ENCODE measurements around the gene AOPEP. TPM values are rescaled to one million over a fixed set of nuclear protein-coding genes. Genes with fewer than 3 reads are reported as not detected.
A peak's percentile ranks its signal among the peaks of the same experiment; 100 is the strongest.

Gene AOPEP
- total and polyA plus RNA-seq, 4 donors, result 29.0 to 121 (median 60.0) TPM

DNA sequence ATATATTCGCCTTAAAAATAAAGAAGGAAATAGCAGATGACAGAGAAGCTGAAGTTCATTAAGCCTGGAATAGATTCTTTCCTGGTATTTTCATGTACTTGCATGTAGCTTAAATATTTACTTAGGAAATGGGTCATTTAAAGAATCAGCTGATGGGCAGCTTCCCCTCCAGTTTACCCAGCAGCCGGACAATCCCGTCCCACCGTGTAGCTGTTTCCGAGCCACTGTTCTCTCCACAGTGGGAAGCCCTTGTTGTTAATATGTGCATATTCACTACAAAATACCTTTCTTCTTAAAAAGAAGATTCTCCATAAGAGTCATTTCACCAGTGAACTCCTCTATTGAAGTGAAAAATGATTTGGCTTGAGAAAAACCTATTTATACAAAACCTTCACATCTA lies 404.0 kb downstream of the AOPEP start:
- Histone ChIP-seq H3K36me3 (ENCODE audit: control insufficient read depth in 4 of 4, insufficient read depth in 4 of 4, low read length in 4 of 4) (peaks cover 0 to 3% (median 0%) of the 10 kb centered on the region in 4 donors), H3K27ac (ENCODE audit: low read depth in 1 of 2, low read length in 1 of 2) (no peak overlapping the region), H3K4me1 (ENCODE audit: control insufficient read depth in 5 of 5, insufficient read depth in 5 of 5, low read length in 5 of 5) (peaks cover 0 to 29% (median 3%) of the 10 kb centered on the region in 5 donors), H3K27me3 (ENCODE audit: control insufficient read depth in 3 of 3, insufficient read depth in 3 of 3, low read length in 2 of 3) (no peaks in the 10 kb centered on the region), H3K4me3 (no peak overlapping the region), H3K9me3 (ENCODE audit: control insufficient read depth in 4 of 4, insufficient read depth in 3 of 4, low read length in 3 of 4) (no peaks in the 10 kb centered on the region), H3K9ac (ENCODE audit: insufficient read depth in 1 of 2, low read length in 2 of 2) (peak overlapping the region in 1 of 2 donors; percentile 17)
- WGBS, 2 donors, result 44 to 72% methylated on average over 5 of the region's 5 CpGs
- ATAC-seq (ENCODE audit: insufficient read depth, low FRiP score) (no peak), DNase-seq (no peak)
- TF ChIP-seq CTCF (IDR thresholded peaks at IDR 0.05; ENCODE audit: control extremely low read depth, extremely low read depth), result no peak

- ATAC-seq (ENCODE audit: insufficient read depth, low FRiP score) (peak; percentile 55), DNase-seq (peak; percentile 82 to 89 (median 87))
- H3K9me3 ChIP-seq (ENCODE audit: control insufficient read depth in 4 of 4, insufficient read depth in 3 of 4, low read length in 3 of 4), result no peaks in the 10 kb centered on the region
- WGBS, 2 donors, result 32 to 47% methylated on average over 7 of the region's 7 CpGs
- H3K4me3 ChIP-seq, result no peak overlapping the region
- peaks cover 0 to 3% (median 0%) of the 10 kb centered on the region in 4 donors for H3K36me3 ChIP-seq (ENCODE audit: control insufficient read depth in 4 of 4, insufficient read depth in 4 of 4, low read length in 4 of 4)
- no peaks in the 10 kb centered on the region for H3K27me3 ChIP-seq (ENCODE audit: control insufficient read depth in 3 of 3, insufficient read depth in 3 of 3, low read length in 2 of 3)
- peak; percentile 83 for TF ChIP-seq CTCF (IDR thresholded peaks at IDR 0.05; ENCODE audit: control extremely low read depth, extremely low read depth)
- H3K4me1 ChIP-seq (ENCODE audit: control insufficient read depth in 5 of 5, insufficient read depth in 5 of 5, low read length in 5 of 5), result peaks cover 0 to 27% (median 3%) of the 10 kb centered on the region in 5 donors
- H3K27ac ChIP-seq (ENCODE audit: low read depth in 1 of 2, low read length in 1 of 2), result no peak overlapping the region
- peak overlapping the region in 1 of 2 donors; percentile 56 for H3K9ac ChIP-seq (ENCODE audit: insufficient read depth in 1 of 2, low read length in 2 of 2)
These were observed 404.8 kb downstream of the AOPEP start for GRCh38 chr9:95131023-95131943.

- ATAC-seq (ENCODE audit: insufficient read depth, low FRiP score), result no peak
- Histone ChIP-seq H3K27me3 (ENCODE audit: control insufficient read depth in 3 of 3, insufficient read depth in 3 of 3, low read length in 2 of 3) (no peaks in the 10 kb centered on the region), H3K27ac (ENCODE audit: low read depth in 1 of 2, low read length in 1 of 2) (no peak overlapping the region), H3K9me3 (ENCODE audit: control insufficient read depth in 4 of 4, insufficient read depth in 3 of 4, low read length in 3 of 4) (no peaks in the 10 kb centered on the region), H3K4me1 (ENCODE audit: control insufficient read depth in 5 of 5, insufficient read depth in 5 of 5, low read length in 5 of 5) (peaks cover 0 to 21% (median 3%) of the 10 kb centered on the region in 5 donors), H3K36me3 (ENCODE audit: control insufficient read depth in 4 of 4, insufficient read depth in 4 of 4, low read length in 4 of 4) (peaks cover 0 to 5% (median 0%) of the 10 kb centered on the region in 4 donors), H3K4me3 (no peak overlapping the region), H3K9ac (ENCODE audit: insufficient read depth in 1 of 2, low read length in 2 of 2) (no peak overlapping the region)
- no peak for TF ChIP-seq CTCF (IDR thresholded peaks at IDR 0.05; ENCODE audit: control extremely low read depth, extremely low read depth)
- 80 to 86% methylated on average over 17 of the region's 17 CpGs for WGBS, 2 donors
- no peak for DNase-seq
These were observed 406.1 kb downstream of the AOPEP start for GRCh38 chr9:95132366-95133324.
